ENCODE measurements around the gene SLC40A1.

SLC40A1 gene

GRCh38 chr2:189530965-189531637 lies 49.5 kb downstream of the SLC40A1 start:
- Histone ChIP-seq H3K36me3 (ENCODE audit: insufficient read depth, low read length) (no peaks in the 10 kb centered on the region), H3K4me3 (ENCODE audit: low read depth in 1 of 2, low read length in 2 of 2) (no peak overlapping the region), H3K27me3 (ENCODE audit: control insufficient read depth in 1 of 2, insufficient read depth in 2 of 2, low read length in 2 of 2) (no peaks in the 10 kb centered on the region), H3K4me1 (ENCODE audit: insufficient read depth, low read length) (peaks cover 14% of the 10 kb centered on the region), H3K9me3 (ENCODE audit: low read length) (no peaks in the 10 kb centered on the region), H3K9ac (ENCODE audit: low read length) (no peak overlapping the region), H3K27ac (ENCODE audit: low read depth, low read length) (no peak overlapping the region)

DNA sequence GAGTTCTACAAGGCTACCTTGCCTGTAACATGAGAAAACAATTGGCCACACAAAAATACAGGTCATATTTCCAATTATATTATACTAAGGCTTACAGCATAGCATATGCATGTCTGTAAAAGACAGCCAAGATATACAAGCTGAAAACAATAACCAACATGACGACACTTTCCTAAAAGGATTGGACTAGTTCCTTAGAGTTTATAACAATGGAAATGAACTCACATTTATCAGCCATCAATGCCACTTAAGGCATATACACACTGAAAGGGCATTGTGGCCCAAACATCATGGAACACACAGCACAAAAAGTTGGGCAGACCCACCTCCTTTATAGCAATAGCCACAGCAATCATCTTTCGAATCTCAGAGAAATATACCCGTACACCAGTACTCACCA lies 52.0 kb downstream of the SLC40A1 start:
- peaks cover 9% of the 10 kb centered on the region for H3K4me1 ChIP-seq (ENCODE audit: insufficient read depth, low read length)
- no peak overlapping the region for H3K4me3 ChIP-seq (ENCODE audit: low read depth in 1 of 2, low read length in 2 of 2)

GRCh38 chr2:189527812-189528592 lies 52.6 kb downstream of the SLC40A1 start:
- Histone ChIP-seq H3K9me3 (ENCODE audit: low read length) (no peaks in the 10 kb centered on the region), H3K4me3 (ENCODE audit: low read depth in 1 of 2, low read length in 2 of 2) (no peak overlapping the region), H3K27ac (ENCODE audit: low read depth, low read length) (no peak overlapping the region), H3K27me3 (ENCODE audit: control insufficient read depth in 1 of 2, insufficient read depth in 2 of 2, low read length in 2 of 2) (no peaks in the 10 kb centered on the region), H3K4me1 (ENCODE audit: insufficient read depth, low read length) (peaks cover 9% of the 10 kb centered on the region), H3K9ac (ENCODE audit: low read length) (no peak overlapping the region), H3K36me3 (ENCODE audit: insufficient read depth, low read length) (no peaks in the 10 kb centered on the region)

More for the DNA sequence above, 52.0 kb downstream of the SLC40A1 start:
- Histone ChIP-seq H3K27me3 (ENCODE audit: control insufficient read depth in 1 of 2, insufficient read depth in 2 of 2, low read length in 2 of 2) (no peaks in the 10 kb centered on the region), H3K36me3 (ENCODE audit: insufficient read depth, low read length) (no peaks in the 10 kb centered on the region), H3K9me3 (ENCODE audit: low read length) (no peaks in the 10 kb centered on the region), H3K27ac (ENCODE audit: low read depth, low read length) (no peak overlapping the region), H3K9ac (ENCODE audit: low read length) (no peak overlapping the region)

DNA sequence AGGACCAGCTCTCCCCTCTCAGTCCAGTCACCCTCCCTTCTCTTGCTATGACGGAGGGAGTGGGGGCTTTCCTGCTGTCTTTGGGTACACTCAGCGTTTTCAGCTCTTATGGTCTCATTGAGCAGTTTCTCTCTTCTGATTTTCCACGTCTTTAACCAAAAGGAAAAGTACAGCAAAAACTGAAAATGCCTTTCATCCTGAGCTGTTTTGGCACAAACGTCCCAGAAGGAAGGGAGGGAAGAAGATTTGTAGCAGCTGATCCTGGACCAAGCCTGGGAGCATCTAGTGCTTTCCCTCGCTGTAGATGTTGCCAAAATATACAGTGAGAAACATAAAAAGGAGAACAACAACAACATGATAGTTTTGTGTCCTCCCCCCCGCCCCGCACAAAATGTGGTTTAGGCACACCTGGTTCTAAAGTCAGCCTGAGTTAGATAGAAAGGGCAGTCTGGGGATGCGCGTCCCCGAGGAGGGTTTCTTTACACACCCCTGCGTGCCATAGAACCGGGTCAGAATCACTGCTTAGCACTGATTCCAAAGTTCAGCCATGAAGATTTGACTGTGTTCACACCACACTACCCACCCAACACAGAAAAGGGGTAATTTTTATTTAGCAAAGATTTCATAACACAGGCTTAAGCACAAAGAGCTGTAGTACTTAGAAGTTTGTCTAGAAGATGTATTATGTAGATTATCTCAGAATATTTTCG lies 53.4 kb downstream of the SLC40A1 start:
- peaks cover 9% of the 10 kb centered on the region for H3K4me1 ChIP-seq (ENCODE audit: insufficient read depth, low read length)
- H3K27ac ChIP-seq (ENCODE audit: low read depth, low read length) = no peak overlapping the region
- peak overlapping the region in 1 of 2 donors; percentile 3 for H3K4me3 ChIP-seq (ENCODE audit: low read depth in 1 of 2, low read length in 2 of 2)
- H3K9me3 ChIP-seq (ENCODE audit: low read length) = no peaks in the 10 kb centered on the region
- no peaks in the 10 kb centered on the region for H3K36me3 ChIP-seq (ENCODE audit: insufficient read depth, low read length)
- H3K9ac ChIP-seq (ENCODE audit: low read length) = no peak overlapping the region
- no peaks in the 10 kb centered on the region for H3K27me3 ChIP-seq (ENCODE audit: control insufficient read depth in 1 of 2, insufficient read depth in 2 of 2, low read length in 2 of 2)

DNA sequence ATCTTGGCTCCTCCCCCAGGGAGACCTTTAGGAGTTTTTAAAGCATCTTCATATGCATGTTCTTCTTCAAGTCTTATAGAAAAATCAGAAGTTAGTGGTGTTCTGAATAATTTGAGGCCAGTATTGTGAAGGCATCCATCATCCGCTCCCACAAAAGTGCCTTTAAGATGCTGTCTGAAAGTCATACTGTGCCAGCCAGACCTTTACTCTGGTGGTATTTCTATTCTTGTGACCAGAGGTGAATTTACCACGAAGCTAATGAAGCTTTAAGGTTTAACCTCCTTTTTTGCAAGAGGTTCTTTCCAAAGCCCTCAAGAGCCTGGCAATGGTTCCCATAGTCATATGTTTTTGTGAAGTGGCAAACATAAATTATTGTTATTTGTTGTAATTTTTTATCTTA lies 54.3 kb downstream of the SLC40A1 start:
- Histone ChIP-seq H3K36me3 (ENCODE audit: insufficient read depth, low read length) (no peaks in the 10 kb centered on the region), H3K27ac (ENCODE audit: low read depth, low read length) (no peak overlapping the region), H3K4me1 (ENCODE audit: insufficient read depth, low read length) (peaks cover 9% of the 10 kb centered on the region)

GRCh38 chr2:189524746-189525145 lies 55.8 kb downstream of the SLC40A1 start:
- no peak overlapping the region for H3K4me3 ChIP-seq (ENCODE audit: low read depth in 1 of 2, low read length in 2 of 2)
- H3K9ac ChIP-seq (ENCODE audit: low read length) = no peak overlapping the region
- H3K27ac ChIP-seq (ENCODE audit: low read depth, low read length) = no peak overlapping the region
- no peaks in the 10 kb centered on the region for H3K36me3 ChIP-seq (ENCODE audit: insufficient read depth, low read length)
- H3K4me1 ChIP-seq (ENCODE audit: insufficient read depth, low read length) = peaks cover 9% of the 10 kb centered on the region
- no peaks in the 10 kb centered on the region for H3K27me3 ChIP-seq (ENCODE audit: control insufficient read depth in 1 of 2, insufficient read depth in 2 of 2, low read length in 2 of 2)
- H3K9me3 ChIP-seq (ENCODE audit: low read length) = no peaks in the 10 kb centered on the region

More for the DNA sequence above, 54.3 kb downstream of the SLC40A1 start:
- Histone ChIP-seq H3K9me3 (ENCODE audit: low read length) (no peaks in the 10 kb centered on the region), H3K9ac (ENCODE audit: low read length) (no peak overlapping the region), H3K4me3 (ENCODE audit: low read depth in 1 of 2, low read length in 2 of 2) (no peak overlapping the region), H3K27me3 (ENCODE audit: control insufficient read depth in 1 of 2, insufficient read depth in 2 of 2, low read length in 2 of 2) (no peaks in the 10 kb centered on the region)

DNA sequence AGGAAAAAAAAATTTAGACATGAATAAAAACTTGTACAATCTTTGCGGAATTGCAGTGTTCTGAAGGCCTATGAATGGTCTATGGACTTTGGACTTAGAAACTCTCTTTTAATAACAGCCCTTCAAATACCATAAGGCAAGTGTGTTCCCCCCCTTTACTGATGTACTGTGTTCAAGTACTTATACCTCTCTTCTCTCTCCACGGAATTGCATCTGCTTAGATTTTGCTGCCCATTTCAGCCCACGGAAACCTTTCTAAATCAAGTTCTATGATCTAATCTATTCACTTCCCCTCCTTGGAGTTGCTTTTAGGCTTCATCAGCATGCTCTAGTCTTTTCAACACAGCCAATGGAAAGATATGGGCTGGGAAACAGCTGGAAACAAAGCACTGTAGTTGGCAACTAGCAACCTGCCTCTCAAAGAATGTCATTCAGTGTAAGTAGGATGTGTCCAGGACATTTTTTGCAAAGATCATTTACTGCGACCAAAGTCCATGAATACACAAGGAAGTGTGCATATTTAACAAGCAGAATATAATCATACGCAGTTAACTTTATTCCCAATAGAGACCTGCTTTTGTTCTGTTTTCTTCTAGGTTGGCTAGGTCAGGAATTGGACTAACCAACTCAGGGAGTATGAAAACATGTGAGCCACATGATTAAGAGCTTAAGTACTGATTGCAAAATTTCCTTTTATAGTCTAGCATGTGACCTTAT lies 58.0 kb downstream of the SLC40A1 start:
- Histone ChIP-seq H3K9ac (ENCODE audit: low read length) (no peak overlapping the region), H3K4me1 (ENCODE audit: insufficient read depth, low read length) (peaks cover 5% of the 10 kb centered on the region), H3K27ac (ENCODE audit: low read depth, low read length) (no peak overlapping the region), H3K4me3 (ENCODE audit: low read depth in 1 of 2, low read length in 2 of 2) (no peak overlapping the region), H3K36me3 (ENCODE audit: insufficient read depth, low read length) (no peaks in the 10 kb centered on the region), H3K9me3 (ENCODE audit: low read length) (no peaks in the 10 kb centered on the region), H3K27me3 (ENCODE audit: control insufficient read depth in 1 of 2, insufficient read depth in 2 of 2, low read length in 2 of 2) (no peaks in the 10 kb centered on the region)

DNA sequence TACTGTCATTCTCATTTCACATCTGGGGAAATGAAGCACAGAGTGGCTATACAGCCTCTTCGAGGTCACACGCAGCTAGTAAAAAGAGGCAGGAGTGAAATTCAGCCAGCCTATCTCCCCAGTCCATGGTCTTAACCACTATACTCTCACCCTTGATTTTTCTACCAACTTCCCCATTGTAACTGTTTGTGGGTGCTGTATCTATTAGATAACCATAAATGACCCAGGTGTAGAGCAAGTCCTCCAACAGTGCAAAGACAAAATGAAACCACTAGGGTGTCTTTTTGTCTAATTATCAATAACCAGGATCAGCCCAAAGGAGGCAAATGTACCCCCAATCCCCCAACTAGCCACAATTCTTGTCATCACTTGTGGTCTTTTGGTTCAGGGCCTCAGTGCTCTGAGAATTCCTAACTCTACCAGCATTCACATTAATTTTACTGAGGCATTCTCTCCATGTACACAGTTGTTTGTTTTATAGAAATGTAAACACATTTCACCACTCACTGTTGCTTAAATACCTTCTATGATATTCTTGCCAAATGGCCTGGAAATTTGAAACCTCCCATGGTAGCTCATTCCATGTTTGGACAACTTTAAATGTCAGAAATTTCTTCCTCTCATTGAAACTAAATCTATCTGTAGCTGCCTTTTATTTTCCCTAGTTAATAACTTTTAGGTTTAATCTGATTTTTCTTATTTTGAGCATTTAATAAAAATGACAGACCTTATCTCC lies 58.7 kb downstream of the SLC40A1 start:
- no peak overlapping the region for H3K9ac ChIP-seq (ENCODE audit: low read length)
- H3K4me1 ChIP-seq (ENCODE audit: insufficient read depth, low read length) = no peaks in the 10 kb centered on the region
- no peak overlapping the region for H3K27ac ChIP-seq (ENCODE audit: low read depth, low read length)
- no peak overlapping the region for H3K4me3 ChIP-seq (ENCODE audit: low read depth in 1 of 2, low read length in 2 of 2)
- H3K27me3 ChIP-seq (ENCODE audit: control insufficient read depth in 1 of 2, insufficient read depth in 2 of 2, low read length in 2 of 2) = no peaks in the 10 kb centered on the region
- no peaks in the 10 kb centered on the region for H3K9me3 ChIP-seq (ENCODE audit: low read length)
- H3K36me3 ChIP-seq (ENCODE audit: insufficient read depth, low read length) = no peaks in the 10 kb centered on the region

- no peaks in the 10 kb centered on the region for H3K9me3 ChIP-seq (ENCODE audit: low read length)
- H3K4me1 ChIP-seq (ENCODE audit: insufficient read depth, low read length) = peaks cover 5% of the 10 kb centered on the region
- H3K9ac ChIP-seq (ENCODE audit: low read length) = no peak overlapping the region
- H3K36me3 ChIP-seq (ENCODE audit: insufficient read depth, low read length) = no peaks in the 10 kb centered on the region
- H3K27me3 ChIP-seq (ENCODE audit: control insufficient read depth in 1 of 2, insufficient read depth in 2 of 2, low read length in 2 of 2) = no peaks in the 10 kb centered on the region
- H3K27ac ChIP-seq (ENCODE audit: low read depth, low read length) = no peak overlapping the region
- H3K4me3 ChIP-seq (ENCODE audit: low read depth in 1 of 2, low read length in 2 of 2) = no peak overlapping the region
Measured at GRCh38 chr2:189519631-189520387, 60.8 kb downstream of the SLC40A1 start.

DNA sequence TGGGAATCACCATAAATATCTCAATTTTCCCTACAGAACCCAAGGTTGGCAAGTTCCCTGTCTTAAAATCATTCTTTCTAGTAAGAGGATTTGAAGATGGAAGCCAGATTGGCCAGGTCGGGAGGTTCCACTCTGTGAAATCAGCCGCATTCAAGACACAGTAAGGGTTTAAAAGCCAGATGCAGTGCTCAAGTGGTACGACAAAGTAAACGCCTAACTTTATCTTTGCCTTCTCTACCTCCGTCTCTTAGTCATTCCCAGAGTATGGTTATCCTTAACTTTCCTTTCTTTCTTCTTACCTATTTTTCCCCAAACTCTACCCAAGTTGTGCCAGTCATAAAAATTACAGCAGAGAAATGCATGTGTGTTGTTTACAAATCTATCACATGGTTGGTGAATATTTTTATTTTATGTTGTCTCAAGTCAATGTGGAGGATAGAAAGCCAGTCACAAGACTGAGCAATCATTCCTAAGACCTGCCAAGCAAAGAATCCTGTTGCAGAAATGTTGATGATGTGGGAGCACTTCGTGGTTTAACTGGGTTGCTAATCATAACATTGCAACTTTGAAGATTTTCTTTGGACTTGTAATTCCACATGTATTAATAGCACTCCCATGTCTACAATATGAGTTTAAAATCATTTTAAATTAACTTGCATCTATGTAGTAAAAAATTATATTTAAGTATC lies 62.6 kb downstream of the SLC40A1 start:
- Histone ChIP-seq H3K4me3 (ENCODE audit: low read depth in 1 of 2, low read length in 2 of 2) (no peak overlapping the region), H3K36me3 (ENCODE audit: insufficient read depth, low read length) (no peaks in the 10 kb centered on the region), H3K27ac (ENCODE audit: low read depth, low read length) (no peak overlapping the region), H3K27me3 (ENCODE audit: control insufficient read depth in 1 of 2, insufficient read depth in 2 of 2, low read length in 2 of 2) (no peaks in the 10 kb centered on the region), H3K4me1 (ENCODE audit: insufficient read depth, low read length) (peaks cover 5% of the 10 kb centered on the region), H3K9ac (ENCODE audit: low read length) (no peak overlapping the region), H3K9me3 (ENCODE audit: low read length) (no peaks in the 10 kb centered on the region)

Measured in muscle layer of colon (tissue), 2 donors.